Testis (tissue), 2 donors: ENCODE measurements around the gene SLC7A7.

Experiments
- POLR2A ChIP-seq: fragments of 450-650 bp; IDR thresholded peaks from one replicate; pipeline ENCODE4 v1.6.1; 2017; ENCODE audit warnings: antibody characterized with exemption, mild to moderate bottlenecking, moderate library complexity
- TF ChIP-seq, protein P1 (sequence below), 3 experiments: fragments of 450-650 bp in 2 of 3; fragments of 200-600 bp in 1 of 3; sonication (generic) in 1 of 3; IDR thresholded peaks; one replicate each; pipeline ENCODE4 v1.5.1; 2016 to 2019; ENCODE audit warnings: antibody characterized with exemption in 3 of 3, mild to moderate bottlenecking in 2 of 3, moderate library complexity in 1 of 3

DNA sequence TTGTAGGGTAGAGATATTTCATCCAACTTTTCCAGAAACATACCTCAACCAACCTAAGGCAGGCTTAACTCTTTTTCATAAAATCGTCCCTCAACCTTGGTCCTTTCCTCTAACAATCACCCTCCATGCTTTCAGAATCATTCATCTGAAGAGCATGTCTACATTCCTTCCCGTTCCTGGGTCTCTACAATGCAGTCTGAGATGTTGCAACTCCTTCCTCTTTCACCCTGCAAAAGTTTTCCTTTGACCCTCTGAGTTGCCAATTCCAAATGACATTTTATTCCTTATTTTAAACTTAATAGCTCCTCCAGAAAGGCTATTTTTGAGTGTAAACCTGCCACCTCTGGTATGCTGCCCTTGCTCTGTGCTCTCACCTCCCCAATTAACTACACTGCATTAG, 16.7 kb downstream of the SLC7A7 start:
- TF ChIP-seq, protein P1, sequence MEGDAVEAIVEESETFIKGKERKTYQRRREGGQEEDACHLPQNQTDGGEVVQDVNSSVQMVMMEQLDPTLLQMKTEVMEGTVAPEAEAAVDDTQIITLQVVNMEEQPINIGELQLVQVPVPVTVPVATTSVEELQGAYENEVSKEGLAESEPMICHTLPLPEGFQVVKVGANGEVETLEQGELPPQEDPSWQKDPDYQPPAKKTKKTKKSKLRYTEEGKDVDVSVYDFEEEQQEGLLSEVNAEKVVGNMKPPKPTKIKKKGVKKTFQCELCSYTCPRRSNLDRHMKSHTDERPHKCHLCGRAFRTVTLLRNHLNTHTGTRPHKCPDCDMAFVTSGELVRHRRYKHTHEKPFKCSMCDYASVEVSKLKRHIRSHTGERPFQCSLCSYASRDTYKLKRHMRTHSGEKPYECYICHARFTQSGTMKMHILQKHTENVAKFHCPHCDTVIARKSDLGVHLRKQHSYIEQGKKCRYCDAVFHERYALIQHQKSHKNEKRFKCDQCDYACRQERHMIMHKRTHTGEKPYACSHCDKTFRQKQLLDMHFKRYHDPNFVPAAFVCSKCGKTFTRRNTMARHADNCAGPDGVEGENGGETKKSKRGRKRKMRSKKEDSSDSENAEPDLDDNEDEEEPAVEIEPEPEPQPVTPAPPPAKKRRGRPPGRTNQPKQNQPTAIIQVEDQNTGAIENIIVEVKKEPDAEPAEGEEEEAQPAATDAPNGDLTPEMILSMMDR (IDR thresholded peaks at IDR 0.05) = no peak
- no peak for TF ChIP-seq POLR2A
